Measurements from ENCODE around the gene STT3B.

DNA sequence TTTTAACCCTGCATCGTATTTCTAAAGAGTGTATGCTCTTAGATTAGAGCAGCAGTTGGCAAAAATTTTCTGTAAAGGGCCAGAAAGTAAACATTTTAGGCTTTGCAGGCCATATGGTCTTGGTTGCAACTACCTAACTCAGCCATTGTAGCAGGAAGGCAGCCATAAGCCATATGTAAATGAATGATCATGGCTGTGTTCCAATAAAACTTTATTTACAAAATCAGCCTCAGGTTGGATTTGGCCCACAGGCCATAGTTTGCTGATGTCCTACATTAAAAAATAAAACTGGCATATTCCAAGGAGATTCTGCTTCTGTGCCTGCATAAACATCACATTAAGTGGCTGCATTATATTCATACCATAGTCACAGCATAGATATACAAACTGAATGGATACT is 134.9 kb downstream of the STT3B start:
- TF ChIP-seq, protein P1, sequence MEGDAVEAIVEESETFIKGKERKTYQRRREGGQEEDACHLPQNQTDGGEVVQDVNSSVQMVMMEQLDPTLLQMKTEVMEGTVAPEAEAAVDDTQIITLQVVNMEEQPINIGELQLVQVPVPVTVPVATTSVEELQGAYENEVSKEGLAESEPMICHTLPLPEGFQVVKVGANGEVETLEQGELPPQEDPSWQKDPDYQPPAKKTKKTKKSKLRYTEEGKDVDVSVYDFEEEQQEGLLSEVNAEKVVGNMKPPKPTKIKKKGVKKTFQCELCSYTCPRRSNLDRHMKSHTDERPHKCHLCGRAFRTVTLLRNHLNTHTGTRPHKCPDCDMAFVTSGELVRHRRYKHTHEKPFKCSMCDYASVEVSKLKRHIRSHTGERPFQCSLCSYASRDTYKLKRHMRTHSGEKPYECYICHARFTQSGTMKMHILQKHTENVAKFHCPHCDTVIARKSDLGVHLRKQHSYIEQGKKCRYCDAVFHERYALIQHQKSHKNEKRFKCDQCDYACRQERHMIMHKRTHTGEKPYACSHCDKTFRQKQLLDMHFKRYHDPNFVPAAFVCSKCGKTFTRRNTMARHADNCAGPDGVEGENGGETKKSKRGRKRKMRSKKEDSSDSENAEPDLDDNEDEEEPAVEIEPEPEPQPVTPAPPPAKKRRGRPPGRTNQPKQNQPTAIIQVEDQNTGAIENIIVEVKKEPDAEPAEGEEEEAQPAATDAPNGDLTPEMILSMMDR (IDR thresholded peaks at IDR 0.05), result no peak
- TF ChIP-seq POLR2A (IDR thresholded peaks at IDR 0.05), result no peak
